Cardiac fibroblast (primary cell): Measurements from ENCODE around the gene KCNK2.

Experiments
- DNase-seq, 2 donors: peaks; one replicate each; pipeline versions ENCODE4 v3.0.0 to v3.0.0-alpha.2; 2010; ENCODE audit warnings: low read depth in 2 of 2
- H3K4me3 ChIP-seq, 2 donors: replicated peaks in 1 of 2; 1 replicate in 1 of 2; 2 replicates in 1 of 2; pipeline ENCODE4 v1.5.1; 2011; ENCODE audit warnings: low read depth in 2 of 2, low read length in 2 of 2, mild to moderate bottlenecking in 2 of 2, moderate library complexity in 1 of 2
- TF ChIP-seq, protein P1 (sequence below): IDR thresholded peaks from one replicate; pipeline ENCODE4 v1.5.1; 2011; ENCODE audit warnings: low read depth, mild to moderate bottlenecking, low read length, inconsistent platforms

Gene KCNK2

DNA sequence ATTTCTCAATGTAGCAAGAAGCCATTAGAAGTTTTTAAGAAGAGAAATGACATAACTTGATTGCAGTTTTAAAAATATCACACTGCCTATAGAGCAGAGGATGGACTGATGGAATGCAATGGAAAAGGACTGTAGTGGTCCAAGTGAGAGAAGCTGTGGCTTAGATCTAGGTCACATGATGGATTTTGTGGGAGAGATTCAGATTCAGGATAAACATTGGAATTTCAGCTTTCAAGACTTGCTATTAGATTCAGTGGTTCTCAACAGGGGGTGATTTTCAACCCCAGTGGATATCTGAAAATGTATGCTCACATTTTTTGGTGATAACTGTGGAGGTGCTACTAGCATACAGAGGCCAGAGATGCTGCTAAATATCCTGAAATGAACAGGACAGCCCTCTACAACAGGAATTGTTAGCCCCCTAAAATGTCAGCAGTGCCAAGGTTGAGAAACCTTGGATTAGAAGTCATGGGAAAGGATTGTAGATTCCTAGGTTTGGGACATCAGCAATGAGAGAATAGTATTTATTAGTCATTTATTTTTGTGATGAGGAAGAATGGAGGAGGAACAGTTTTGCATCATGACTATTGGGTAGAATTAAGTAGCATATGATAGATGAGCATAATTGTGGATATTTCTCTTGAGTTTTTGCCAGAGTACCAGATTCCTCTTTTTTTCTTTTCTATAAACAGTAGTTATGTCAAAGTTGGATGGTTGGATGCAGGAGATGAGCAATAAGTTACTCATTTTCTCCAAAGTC, 30.1 kb upstream of the KCNK2 start:
- peak; percentile 2 to 48 for DNase-seq
- no peak overlapping the region for H3K4me3 ChIP-seq
- TF ChIP-seq, protein P1, sequence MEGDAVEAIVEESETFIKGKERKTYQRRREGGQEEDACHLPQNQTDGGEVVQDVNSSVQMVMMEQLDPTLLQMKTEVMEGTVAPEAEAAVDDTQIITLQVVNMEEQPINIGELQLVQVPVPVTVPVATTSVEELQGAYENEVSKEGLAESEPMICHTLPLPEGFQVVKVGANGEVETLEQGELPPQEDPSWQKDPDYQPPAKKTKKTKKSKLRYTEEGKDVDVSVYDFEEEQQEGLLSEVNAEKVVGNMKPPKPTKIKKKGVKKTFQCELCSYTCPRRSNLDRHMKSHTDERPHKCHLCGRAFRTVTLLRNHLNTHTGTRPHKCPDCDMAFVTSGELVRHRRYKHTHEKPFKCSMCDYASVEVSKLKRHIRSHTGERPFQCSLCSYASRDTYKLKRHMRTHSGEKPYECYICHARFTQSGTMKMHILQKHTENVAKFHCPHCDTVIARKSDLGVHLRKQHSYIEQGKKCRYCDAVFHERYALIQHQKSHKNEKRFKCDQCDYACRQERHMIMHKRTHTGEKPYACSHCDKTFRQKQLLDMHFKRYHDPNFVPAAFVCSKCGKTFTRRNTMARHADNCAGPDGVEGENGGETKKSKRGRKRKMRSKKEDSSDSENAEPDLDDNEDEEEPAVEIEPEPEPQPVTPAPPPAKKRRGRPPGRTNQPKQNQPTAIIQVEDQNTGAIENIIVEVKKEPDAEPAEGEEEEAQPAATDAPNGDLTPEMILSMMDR = no peak

DNA sequence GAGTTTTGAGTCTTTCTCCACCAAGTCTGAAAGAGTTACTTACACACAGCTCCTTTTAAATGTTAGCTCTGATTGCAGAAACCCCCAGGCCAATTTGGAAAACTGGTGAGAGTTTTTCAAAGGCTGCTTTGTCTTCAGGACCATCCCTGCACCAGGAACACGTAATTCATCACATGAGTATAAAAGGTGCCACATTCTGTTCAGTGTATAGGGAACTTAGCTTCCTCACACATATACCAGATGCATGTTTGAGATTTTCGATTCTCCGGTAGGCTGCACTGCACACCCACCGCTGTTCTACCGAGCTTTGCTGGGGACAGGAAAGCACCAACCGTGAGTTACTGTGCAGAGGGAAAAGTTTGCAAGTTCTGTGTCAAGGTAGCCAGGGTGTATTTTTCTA, 28.3 kb upstream of the KCNK2 start:
- no peak for DNase-seq
- TF ChIP-seq, protein P1 = no peak
- no peak overlapping the region for H3K4me3 ChIP-seq

DNA sequence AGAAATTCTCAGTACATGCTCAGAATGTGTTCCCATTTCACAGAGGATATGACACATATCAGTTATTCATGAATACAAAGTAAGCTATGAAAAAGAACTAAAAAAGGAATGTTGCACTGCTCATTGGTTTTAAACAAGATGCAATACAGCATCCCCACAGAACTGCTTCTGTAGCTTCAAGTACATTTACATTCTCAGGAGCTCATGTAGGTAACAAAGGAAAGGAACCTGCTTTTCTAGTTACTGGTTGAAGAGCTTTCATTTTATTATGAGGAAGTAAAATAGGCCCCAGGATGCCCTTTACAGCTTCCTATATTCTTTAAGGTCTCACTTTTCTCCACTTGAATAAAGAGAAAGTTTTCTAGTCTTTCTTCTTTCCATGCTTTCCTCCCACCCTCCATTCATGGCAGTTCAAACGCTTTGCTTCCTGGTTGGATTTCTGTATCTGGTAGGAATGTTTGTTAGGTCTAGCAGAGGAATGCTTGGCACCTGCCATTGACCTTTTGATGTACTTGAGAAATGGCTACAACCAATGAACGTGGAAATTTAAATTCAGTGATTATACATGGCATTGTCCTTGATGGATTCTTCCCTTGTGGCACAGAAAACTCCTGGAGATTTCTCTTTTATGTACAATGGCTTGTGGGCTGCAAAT, 27.1 kb upstream of the KCNK2 start:
- DNase-seq = peak in 1 of 2 donors; percentile 10
- H3K4me3 ChIP-seq = no peak overlapping the region
- TF ChIP-seq, protein P1 = no peak

DNA sequence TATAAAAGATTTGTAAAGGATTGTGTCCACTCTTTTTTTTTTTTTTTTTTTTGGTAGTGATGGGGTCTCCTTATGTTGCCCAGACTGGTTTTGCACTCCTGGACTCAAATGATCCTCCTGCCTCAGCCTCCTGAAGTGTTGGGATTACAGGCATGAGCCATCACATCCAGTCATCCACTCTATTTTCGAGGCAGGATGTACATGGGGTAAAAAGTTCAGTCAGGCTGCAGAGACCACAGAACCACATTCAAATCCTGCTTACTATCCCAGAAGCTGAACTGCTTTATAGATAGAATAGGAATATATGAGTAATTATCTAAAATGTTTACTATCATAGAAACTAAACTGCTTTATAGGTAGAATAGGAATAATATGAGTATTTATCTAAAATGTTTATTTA, 26.0 kb upstream of the KCNK2 start:
- TF ChIP-seq, protein P1 = no peak
- peak; percentile 6 to 60 for DNase-seq
- no peak overlapping the region for H3K4me3 ChIP-seq

DNA sequence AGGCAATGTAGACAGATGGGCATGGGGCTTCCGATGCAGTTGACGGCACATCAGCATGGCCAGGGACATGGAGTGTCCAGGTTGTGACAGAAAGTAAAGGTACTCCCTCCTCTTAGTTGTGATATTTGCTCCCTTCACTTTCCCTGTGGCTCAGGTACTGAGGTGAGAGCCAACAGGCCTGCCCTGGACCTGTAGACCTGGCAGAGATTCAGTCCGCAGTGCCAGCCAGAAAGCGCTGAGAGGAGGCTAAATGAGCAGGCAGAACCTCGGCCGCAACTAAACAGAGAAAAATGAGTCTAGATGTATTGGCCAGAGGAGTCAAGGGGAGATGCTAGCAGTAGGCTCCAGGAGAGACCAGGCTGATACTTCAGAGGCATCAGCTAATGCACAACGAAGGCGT, 22.6 kb upstream of the KCNK2 start:
- TF ChIP-seq, protein P1 = no peak
- no peak overlapping the region for H3K4me3 ChIP-seq
- DNase-seq = no peak

DNA sequence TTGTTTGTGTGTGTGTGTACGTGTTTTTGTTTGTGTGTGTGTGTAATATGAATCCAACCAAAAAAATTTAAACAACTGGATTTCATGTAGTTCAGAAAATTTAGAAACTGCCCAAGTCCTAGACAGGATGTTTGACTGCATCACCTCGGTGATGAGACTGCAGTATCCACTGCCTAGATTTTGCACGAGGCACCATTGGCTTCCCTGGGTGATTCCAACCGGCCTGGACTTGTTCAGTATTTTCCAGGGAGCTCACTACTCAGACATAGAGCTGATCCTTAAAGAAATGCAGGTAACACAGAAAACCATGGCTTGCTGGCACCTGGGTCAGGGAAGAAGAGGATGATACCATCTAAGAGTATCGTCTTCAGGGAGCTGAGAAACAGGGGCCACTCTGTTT, 18.2 kb upstream of the KCNK2 start:
- H3K4me3 ChIP-seq = no peak overlapping the region
- no peak for DNase-seq
- TF ChIP-seq, protein P1 = no peak
